ENCODE measurements around the gene UCK2.

- no peak for TF ChIP-seq EZH2 (optimal IDR thresholded peaks at IDR 0.05; ENCODE audit: low read depth, low read length)
- no peak for TF ChIP-seq CTCF (IDR thresholded peaks at IDR 0.05; ENCODE audit: low read length)
Measured at GRCh38 chr1:165942927-165943597, 115.6 kb downstream of the UCK2 start.

All from MM.1S (cell line).